Fibroblast of lung (primary cell): Measurements from ENCODE around the gene ABHD5. TPM values are rescaled to one million over a fixed set of nuclear protein-coding genes. Genes with fewer than 3 reads are reported as not detected.

Experiments
- DNase-seq, 2 donors: peaks; one replicate each; pipeline versions ENCODE4 v3.0.0 to v3.0.0-alpha.2; 2010; ENCODE audit warnings: low read depth in 2 of 2
- H2AFZ ChIP-seq: 2 replicates; pipeline ENCODE4 v1.5.1; 2012; ENCODE audit warnings: low read length, control low read depth, inconsistent platforms
- H3K27ac ChIP-seq: 2 replicates; pipeline ENCODE4 v1.5.1; 2011; ENCODE audit warnings: low read length, control low read depth; ENCODE audit not compliant: insufficient read depth
- H3K27me3 ChIP-seq: 2 replicates; pipeline ENCODE4 v1.5.1; 2011; ENCODE audit warnings: mild to moderate bottlenecking, low read length; ENCODE audit not compliant: control insufficient read depth, insufficient read depth
- H3K36me3 ChIP-seq: 2 replicates; pipeline ENCODE4 v1.5.1; 2011; ENCODE audit warnings: low read length; ENCODE audit not compliant: control insufficient read depth, insufficient read depth
- H3K4me1 ChIP-seq: 2 replicates; pipeline ENCODE4 v1.5.1; 2011; ENCODE audit warnings: low read length; ENCODE audit not compliant: control insufficient read depth, insufficient read depth; ENCODE audit errors: extremely low read depth
- H3K4me2 ChIP-seq: 2 replicates; pipeline ENCODE4 v1.5.1; 2011; ENCODE audit warnings: low read length, control low read depth; ENCODE audit not compliant: insufficient read depth; ENCODE audit errors: extremely low read depth
- H3K4me3 ChIP-seq, 4 experiments: fragments of 200-600 bp in 1 of 4; sonication (generic) in 1 of 4; replicated peaks in 1 of 4; 2 replicates each; pipeline ENCODE4 v1.5.1; 2011 to 2016; ENCODE audit warnings: low read length in 4 of 4, low read depth in 3 of 4, mild to moderate bottlenecking in 3 of 4, control low read depth in 2 of 4, inconsistent platforms in 1 of 4, mixed read lengths in 1 of 4; ENCODE audit not compliant: insufficient read depth in 1 of 4; ENCODE audit errors: control extremely low read depth in 1 of 4
- H3K79me2 ChIP-seq: 2 replicates; pipeline ENCODE4 v1.5.1; 2012; ENCODE audit warnings: mild to moderate bottlenecking, low read length, inconsistent platforms; ENCODE audit not compliant: control insufficient read depth, insufficient read depth
- H3K9ac ChIP-seq: 2 replicates; pipeline ENCODE4 v1.5.1; 2011; ENCODE audit warnings: mild to moderate bottlenecking, low read length, control low read depth; ENCODE audit not compliant: insufficient read depth
- H3K9me3 ChIP-seq: 2 replicates; pipeline ENCODE4 v1.5.1; 2012; ENCODE audit warnings: low read depth, low read length; ENCODE audit not compliant: control insufficient read depth, insufficient read depth
- H4K20me1 ChIP-seq: 2 replicates; pipeline ENCODE4 v1.5.1; 2011; ENCODE audit warnings: low read length; ENCODE audit not compliant: control insufficient read depth, insufficient read depth; ENCODE audit errors: extremely low read depth
- CTCF ChIP-seq, 2 donors: IDR thresholded peaks in 1 of 2; conservative IDR thresholded peaks in 1 of 2; 1 replicate in 1 of 2; 2 replicates in 1 of 2; pipeline ENCODE4 v1.5.1; 2011 to 2012; ENCODE audit warnings: low read length in 2 of 2, control low read depth in 1 of 2, inconsistent platforms in 1 of 2, low read depth in 1 of 2, mild to moderate bottlenecking in 1 of 2
- EZH2 ChIP-seq: IDR thresholded peaks from 2 replicates; pipeline ENCODE4 v1.5.1; 2012; ENCODE audit warnings: low read length, control low read depth, mild to moderate bottlenecking; ENCODE audit errors: missing control alignments
- polyA plus RNA-seq, 2 donors: library from polyadenylated mRNA; depleted of rRNA in 1 of 2; stranded (reverse) in 1 of 2; unstranded in 1 of 2; fragments of >200 nt; gene quantifications; 2 replicates each; pipeline ENCODE4 v1.2.1, GENCODE V29; 2011 to 2012; ENCODE audit warnings: missing spikeins in 1 of 2
- total RNA-seq: library from RNA; depleted of rRNA; stranded (reverse); fragments of >200 nt; gene quantifications from 2 replicates; pipeline ENCODE4 v1.2.1, GENCODE V29; 2014

The ABHD5 gene
- total and polyA plus RNA-seq, 2 donors (not counting 1 experiment from before 2014, with no cell fraction given) = 59.8 to 64.7 TPM

GRCh38 chr3:43776101-43776500, 85.4 kb downstream of the ABHD5 start:
- TF ChIP-seq CTCF (conservative IDR thresholded peaks at IDR 0.05 in 1 of 2, IDR thresholded peaks at IDR 0.05 in 1 of 2; ENCODE audit: low read depth in 1 of 2, low read length in 2 of 2) (no peak), EZH2 (no peak)
- Histone ChIP-seq H2AFZ (no peak overlapping the region), H3K27me3 (no peaks in the 10 kb centered on the region), H3K36me3 (no peaks in the 10 kb centered on the region), H3K4me1 (no peaks in the 10 kb centered on the region), H3K27ac (no peak overlapping the region), H3K9ac (no peak overlapping the region), H3K79me2 (no peaks in the 10 kb centered on the region), H3K4me2 (no peak overlapping the region), H3K4me3 (no peak overlapping the region), H4K20me1 (no peaks in the 10 kb centered on the region), H3K9me3 (no peaks in the 10 kb centered on the region)
- no peak for DNase-seq

GRCh38 chr3:43779850-43780249, 89.1 kb downstream of the ABHD5 start:
- Histone ChIP-seq H3K79me2 (no peaks in the 10 kb centered on the region), H3K9me3 (no peaks in the 10 kb centered on the region), H3K27me3 (no peaks in the 10 kb centered on the region), H4K20me1 (no peaks in the 10 kb centered on the region), H3K4me3 (no peak overlapping the region), H3K36me3 (no peaks in the 10 kb centered on the region), H3K9ac (no peak overlapping the region), H3K27ac (no peak overlapping the region), H2AFZ (no peak overlapping the region), H3K4me2 (no peak overlapping the region), H3K4me1 (no peaks in the 10 kb centered on the region)
- TF ChIP-seq CTCF (conservative IDR thresholded peaks at IDR 0.05 in 1 of 2, IDR thresholded peaks at IDR 0.05 in 1 of 2; ENCODE audit: low read depth in 1 of 2, low read length in 2 of 2) = no peak
- DNase-seq = no peak

- Histone ChIP-seq H3K9me3 (no peaks in the 10 kb centered on the region), H3K4me2 (no peak overlapping the region), H4K20me1 (no peaks in the 10 kb centered on the region), H3K27ac (no peak overlapping the region), H3K27me3 (peaks cover 15% of the 10 kb centered on the region), H2AFZ (no peak overlapping the region), H3K36me3 (no peaks in the 10 kb centered on the region), H3K9ac (no peak overlapping the region), H3K4me1 (no peaks in the 10 kb centered on the region), H3K4me3 (no peak overlapping the region), H3K79me2 (no peaks in the 10 kb centered on the region)
- no peak for DNase-seq
- TF ChIP-seq EZH2 (no peak), CTCF (conservative IDR thresholded peaks at IDR 0.05 in 1 of 2, IDR thresholded peaks at IDR 0.05 in 1 of 2; ENCODE audit: low read depth in 1 of 2, low read length in 2 of 2) (no peak)
Observed at GRCh38 chr3:43782541-43782940, 91.8 kb downstream of the ABHD5 start.

Other genes with a start within 250 kb of the ABHD5 start
- 96.8 and 138 TPM in 2 replicates for gene ANO10, start 68.9 kb upstream of the ABHD5 start, total RNA-seq
- 74.8 and 103 TPM in 2 replicates for gene ANO10, start 68.9 kb upstream of the ABHD5 start, polyA plus RNA-seq